ENCODE measurements around the gene FGGY.

DNA sequence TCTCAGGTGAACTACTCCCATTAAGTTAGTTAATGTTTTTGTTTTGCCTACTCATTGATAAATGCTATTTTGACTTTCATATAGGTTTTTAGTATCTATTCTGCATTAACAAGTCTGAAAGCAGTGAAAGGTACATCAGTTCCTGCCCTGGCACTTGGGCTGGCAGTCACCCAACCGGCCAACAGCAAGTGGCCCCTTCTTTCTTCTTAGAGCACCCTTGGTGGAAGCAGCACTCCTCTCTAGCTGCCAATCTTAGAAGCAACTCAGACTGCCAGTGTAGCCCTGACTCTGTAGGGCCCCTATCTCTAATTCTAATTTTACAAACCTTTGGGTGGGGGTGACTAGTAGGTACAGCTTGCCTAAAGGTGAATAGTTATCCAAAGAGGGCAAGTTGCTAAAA is 155.7 kb downstream of the FGGY start:
- TF ChIP-seq POLR2A (IDR thresholded peaks at IDR 0.05; ENCODE audit: extremely low read depth, insufficient read length) (no peak), MYC (IDR thresholded peaks at IDR 0.05; ENCODE audit: low read depth, low read length) (no peak)
- TF ChIP-seq, protein P1, sequence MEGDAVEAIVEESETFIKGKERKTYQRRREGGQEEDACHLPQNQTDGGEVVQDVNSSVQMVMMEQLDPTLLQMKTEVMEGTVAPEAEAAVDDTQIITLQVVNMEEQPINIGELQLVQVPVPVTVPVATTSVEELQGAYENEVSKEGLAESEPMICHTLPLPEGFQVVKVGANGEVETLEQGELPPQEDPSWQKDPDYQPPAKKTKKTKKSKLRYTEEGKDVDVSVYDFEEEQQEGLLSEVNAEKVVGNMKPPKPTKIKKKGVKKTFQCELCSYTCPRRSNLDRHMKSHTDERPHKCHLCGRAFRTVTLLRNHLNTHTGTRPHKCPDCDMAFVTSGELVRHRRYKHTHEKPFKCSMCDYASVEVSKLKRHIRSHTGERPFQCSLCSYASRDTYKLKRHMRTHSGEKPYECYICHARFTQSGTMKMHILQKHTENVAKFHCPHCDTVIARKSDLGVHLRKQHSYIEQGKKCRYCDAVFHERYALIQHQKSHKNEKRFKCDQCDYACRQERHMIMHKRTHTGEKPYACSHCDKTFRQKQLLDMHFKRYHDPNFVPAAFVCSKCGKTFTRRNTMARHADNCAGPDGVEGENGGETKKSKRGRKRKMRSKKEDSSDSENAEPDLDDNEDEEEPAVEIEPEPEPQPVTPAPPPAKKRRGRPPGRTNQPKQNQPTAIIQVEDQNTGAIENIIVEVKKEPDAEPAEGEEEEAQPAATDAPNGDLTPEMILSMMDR (IDR thresholded peaks at IDR 0.05; ENCODE audit: low read depth, low read length), result no peak
